ENCODE results near the gene DLK2.
"Not testable (repeated sequence)": the region's sequence is repeated elsewhere in the genome, so short reads cannot be mapped to it uniquely, and the experiment has no call there.

DLK2 gene

GRCh38 chr6:43468748-43469681 is 13.7 kb upstream of the DLK2 start:
- ChIA-PET POLR2A (no interaction called here), CTCF (interaction anchor here (0.8 to 1.5 kb wide), 3 partner anchors 15 to 38 kb away, joined by 3 to 4 read pairs (median 4); no protein-coding TSS in a partner anchor)
- H3K4me3 ChIP-seq (ENCODE audit: low read depth, low read length) = no peak overlapping the region
- DNase-seq (ENCODE audit: low read depth, low spot score) = no peak
- TF ChIP-seq CTCF (IDR thresholded peaks at IDR 0.05; ENCODE audit: insufficient read depth, low read length, missing control alignments) = no peak

- no peak for DNase-seq (ENCODE audit: low read depth, low spot score)
- POLR2A ChIA-PET = no interaction called here
- CTCF ChIA-PET = no interaction called here
- H3K4me3 ChIP-seq (ENCODE audit: low read depth, low read length) = no peak overlapping the region
- no peak for TF ChIP-seq CTCF (IDR thresholded peaks at IDR 0.05; ENCODE audit: insufficient read depth, low read length, missing control alignments)
Observed at GRCh38 chr6:43468240-43468639, 12.9 kb upstream of the DLK2 start.

- no peak for DNase-seq (ENCODE audit: low read depth, low spot score)
- ChIA-PET POLR2A (no interaction called here), CTCF (no interaction called here)
- no peak overlapping the region for H3K4me3 ChIP-seq (ENCODE audit: low read depth, low read length)
- no peak for TF ChIP-seq CTCF (IDR thresholded peaks at IDR 0.05; ENCODE audit: insufficient read depth, low read length, missing control alignments)
Observed at GRCh38 chr6:43467752-43468151, 12.4 kb upstream of the DLK2 start.

GRCh38 chr6:43467265-43467664 is 11.9 kb upstream of the DLK2 start:
- H3K4me3 ChIP-seq (ENCODE audit: low read depth, low read length); POLR2A ChIA-PET; DNase-seq (ENCODE audit: low read depth, low spot score); CTCF ChIA-PET: not testable (repeated sequence)

- no peak overlapping the region for H3K4me3 ChIP-seq (ENCODE audit: low read depth, low read length)
- no peak for TF ChIP-seq CTCF (IDR thresholded peaks at IDR 0.05; ENCODE audit: insufficient read depth, low read length, missing control alignments)
- no peak for DNase-seq (ENCODE audit: low read depth, low spot score)
- POLR2A ChIA-PET = no interaction called here
- CTCF ChIA-PET = interaction anchor here (1.2 to 3.4 kb wide), 3 partner anchors 9 to 41 kb away, joined by 3 to 18 read pairs (median 6); partner anchors contain the start of gene DLK2
Observed at GRCh38 chr6:43465948-43466347, 10.6 kb upstream of the DLK2 start.

GRCh38 chr6:43464337-43464736 is 9.0 kb upstream of the DLK2 start:
- no peak overlapping the region for H3K4me3 ChIP-seq (ENCODE audit: low read depth, low read length)
- ChIA-PET POLR2A (no interaction called here), CTCF (interaction anchor here (2.8 to 3.4 kb wide), 2 partner anchors 11 to 43 kb away, joined by 10 to 18 read pairs; no protein-coding TSS in a partner anchor)
- no peak for TF ChIP-seq CTCF (IDR thresholded peaks at IDR 0.05; ENCODE audit: insufficient read depth, low read length, missing control alignments)
- DNase-seq (ENCODE audit: low read depth, low spot score) = no peak

Measured in AG04449 (cell line).